ENCODE measurements around the gene EBPL.

EBPL gene

DNA sequence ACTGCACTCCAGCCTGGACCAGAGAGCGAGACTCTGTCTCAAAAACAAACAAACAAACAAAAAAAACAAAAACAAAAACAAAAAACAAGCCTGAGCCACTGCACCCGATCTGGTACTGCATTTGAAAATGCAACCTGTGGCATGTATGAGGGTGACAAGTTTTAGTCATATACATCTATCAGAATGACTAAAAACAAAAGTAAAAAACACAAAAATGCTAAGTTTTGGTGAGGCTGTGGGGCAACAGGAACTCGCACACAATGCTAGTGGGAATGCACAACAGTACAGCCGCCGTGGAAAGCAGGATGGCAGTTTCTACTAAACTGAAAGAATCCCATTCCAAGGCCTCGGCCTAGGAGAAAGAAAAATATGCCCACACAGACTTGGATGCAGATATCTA is 7.8 kb downstream of the EBPL start:
- TF ChIP-seq SIN3A (IDR thresholded peaks at IDR 0.05; ENCODE audit: borderline replicate concordance, insufficient read depth, low read length): no peak
- TF ChIP-seq, protein P1, sequence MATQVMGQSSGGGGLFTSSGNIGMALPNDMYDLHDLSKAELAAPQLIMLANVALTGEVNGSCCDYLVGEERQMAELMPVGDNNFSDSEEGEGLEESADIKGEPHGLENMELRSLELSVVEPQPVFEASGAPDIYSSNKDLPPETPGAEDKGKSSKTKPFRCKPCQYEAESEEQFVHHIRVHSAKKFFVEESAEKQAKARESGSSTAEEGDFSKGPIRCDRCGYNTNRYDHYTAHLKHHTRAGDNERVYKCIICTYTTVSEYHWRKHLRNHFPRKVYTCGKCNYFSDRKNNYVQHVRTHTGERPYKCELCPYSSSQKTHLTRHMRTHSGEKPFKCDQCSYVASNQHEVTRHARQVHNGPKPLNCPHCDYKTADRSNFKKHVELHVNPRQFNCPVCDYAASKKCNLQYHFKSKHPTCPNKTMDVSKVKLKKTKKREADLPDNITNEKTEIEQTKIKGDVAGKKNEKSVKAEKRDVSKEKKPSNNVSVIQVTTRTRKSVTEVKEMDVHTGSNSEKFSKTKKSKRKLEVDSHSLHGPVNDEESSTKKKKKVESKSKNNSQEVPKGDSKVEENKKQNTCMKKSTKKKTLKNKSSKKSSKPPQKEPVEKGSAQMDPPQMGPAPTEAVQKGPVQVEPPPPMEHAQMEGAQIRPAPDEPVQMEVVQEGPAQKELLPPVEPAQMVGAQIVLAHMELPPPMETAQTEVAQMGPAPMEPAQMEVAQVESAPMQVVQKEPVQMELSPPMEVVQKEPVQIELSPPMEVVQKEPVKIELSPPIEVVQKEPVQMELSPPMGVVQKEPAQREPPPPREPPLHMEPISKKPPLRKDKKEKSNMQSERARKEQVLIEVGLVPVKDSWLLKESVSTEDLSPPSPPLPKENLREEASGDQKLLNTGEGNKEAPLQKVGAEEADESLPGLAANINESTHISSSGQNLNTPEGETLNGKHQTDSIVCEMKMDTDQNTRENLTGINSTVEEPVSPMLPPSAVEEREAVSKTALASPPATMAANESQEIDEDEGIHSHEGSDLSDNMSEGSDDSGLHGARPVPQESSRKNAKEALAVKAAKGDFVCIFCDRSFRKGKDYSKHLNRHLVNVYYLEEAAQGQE (IDR thresholded peaks at IDR 0.05; ENCODE audit: insufficient read depth in 1 of 2, low read depth in 2 of 2, low read length in 2 of 2): no peak
- no peak for TF ChIP-seq TAF1 (IDR thresholded peaks at IDR 0.05; ENCODE audit: borderline replicate concordance, insufficient read depth, low read length)
- no peak for TF ChIP-seq FOXP2 (optimal IDR thresholded peaks at IDR 0.05; ENCODE audit: borderline replicate concordance, extremely low read depth, extremely low read length, insufficient read depth)
- no peak for TF ChIP-seq POLR2AphosphoS5 (IDR thresholded peaks at IDR 0.05; ENCODE audit: low read depth, low read length)

GRCh38 chr13:49681842-49682435 is 9.3 kb downstream of the EBPL start:
- TF ChIP-seq, protein P1 (IDR thresholded peaks at IDR 0.05; ENCODE audit: insufficient read depth in 1 of 2, low read depth in 2 of 2, low read length in 2 of 2): no peak
- TF ChIP-seq TAF1 (IDR thresholded peaks at IDR 0.05; ENCODE audit: borderline replicate concordance, insufficient read depth, low read length): no peak
- no peak for TF ChIP-seq FOXP2 (optimal IDR thresholded peaks at IDR 0.05; ENCODE audit: borderline replicate concordance, extremely low read depth, extremely low read length, insufficient read depth)
- TF ChIP-seq POLR2AphosphoS5 (IDR thresholded peaks at IDR 0.05; ENCODE audit: low read depth, low read length): no peak
- no peak for TF ChIP-seq SIN3A (IDR thresholded peaks at IDR 0.05; ENCODE audit: borderline replicate concordance, insufficient read depth, low read length)

GRCh38 chr13:49679246-49679645 is 12.0 kb downstream of the EBPL start:
- no peak for TF ChIP-seq POLR2AphosphoS5 (IDR thresholded peaks at IDR 0.05; ENCODE audit: low read depth, low read length)
- no peak for TF ChIP-seq SIN3A (IDR thresholded peaks at IDR 0.05; ENCODE audit: borderline replicate concordance, insufficient read depth, low read length)
- no peak for TF ChIP-seq FOXP2 (optimal IDR thresholded peaks at IDR 0.05; ENCODE audit: borderline replicate concordance, extremely low read depth, extremely low read length, insufficient read depth)
- TF ChIP-seq TAF1 (IDR thresholded peaks at IDR 0.05; ENCODE audit: borderline replicate concordance, insufficient read depth, low read length): no peak
- TF ChIP-seq, protein P1 (IDR thresholded peaks at IDR 0.05; ENCODE audit: insufficient read depth in 1 of 2, low read depth in 2 of 2, low read length in 2 of 2): no peak

DNA sequence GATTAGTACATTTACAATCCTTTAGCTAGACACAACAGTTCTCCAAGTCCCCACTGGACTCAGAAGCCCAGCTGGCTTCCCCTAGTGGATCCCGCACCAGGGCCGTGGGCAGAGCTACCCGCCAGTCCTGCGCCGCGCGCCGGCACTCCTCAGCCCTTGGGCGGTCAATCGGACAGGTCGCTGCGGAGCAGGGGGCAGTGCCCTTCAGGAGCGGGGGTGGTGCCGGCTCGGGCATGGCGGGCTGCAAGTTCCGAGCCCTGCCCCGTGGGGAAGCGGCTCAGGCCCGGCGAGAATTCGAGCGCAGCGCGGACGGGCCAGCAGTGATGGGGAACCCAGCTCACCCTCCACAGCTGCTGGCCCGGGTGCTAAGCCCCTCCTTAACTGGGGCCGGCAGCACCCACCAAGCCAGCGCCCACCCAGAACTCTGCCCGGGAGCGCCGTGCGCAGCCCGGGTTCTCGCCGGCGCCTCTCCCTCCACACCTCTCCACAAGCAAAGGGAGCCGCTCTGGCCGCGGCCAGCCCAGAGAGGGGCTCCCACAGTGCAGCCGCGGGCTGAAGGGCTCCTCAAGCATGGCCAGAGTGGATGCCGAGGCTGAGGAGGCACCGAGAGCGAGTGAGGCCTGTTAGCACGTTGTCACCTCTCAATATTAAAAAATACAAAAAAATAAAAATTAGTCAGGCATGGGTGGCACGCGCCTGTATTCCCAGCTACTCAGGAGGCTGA is 12.9 kb downstream of the EBPL start:
- TF ChIP-seq POLR2AphosphoS5 (IDR thresholded peaks at IDR 0.05; ENCODE audit: low read depth, low read length): no peak
- TF ChIP-seq TAF1 (IDR thresholded peaks at IDR 0.05; ENCODE audit: borderline replicate concordance, insufficient read depth, low read length): no peak
- TF ChIP-seq, protein P1 (IDR thresholded peaks at IDR 0.05; ENCODE audit: insufficient read depth in 1 of 2, low read depth in 2 of 2, low read length in 2 of 2): no peak
- TF ChIP-seq FOXP2 (optimal IDR thresholded peaks at IDR 0.05; ENCODE audit: borderline replicate concordance, extremely low read depth, extremely low read length, insufficient read depth): no peak
- no peak for TF ChIP-seq SIN3A (IDR thresholded peaks at IDR 0.05; ENCODE audit: borderline replicate concordance, insufficient read depth, low read length)
